K562 (cell line): ENCODE data around the gene INPP5D. TPM values are rescaled to one million over a fixed set of nuclear protein-coding genes. Genes with fewer than 3 reads are reported as not detected.

Experiments used
- ATF1 ChIP-seq, 2 experiments: fragments of 450-650 bp in 1 of 2; IDR thresholded peaks; 2 replicates each; pipeline ENCODE4 v1.6.1; 2016; ENCODE audit warnings: missing compliant biosample characterization in 1 of 2, missing genetic modification characterization in 1 of 2
- C11orf30 ChIP-seq: fragments of 450-650 bp; IDR thresholded peaks from 2 replicates; pipeline ENCODE4 v1.6.1; 2016; ENCODE audit warnings: low read depth, mild to moderate bottlenecking
- CBFA2T3 ChIP-seq: fragments of 450-650 bp; IDR thresholded peaks from 2 replicates; pipeline ENCODE4 v1.6.1; 2017
- CBX2 ChIP-seq: fragments of 200-600 bp; sonication (generic); IDR thresholded peaks from one replicate; pipeline ENCODE4 v1.6.1; 2012; ENCODE audit warnings: mild to moderate bottlenecking, low read length, inconsistent platforms; ENCODE audit not compliant: insufficient read depth, poor library complexity, severe bottlenecking
- FOXK2 ChIP-seq, 2 experiments: fragments of 450-650 bp; IDR thresholded peaks in 1 of 2; conservative IDR thresholded peaks in 1 of 2; 2 replicates each; pipeline ENCODE4 v1.6.1; 2016; ENCODE audit warnings: low read depth in 2 of 2, mild to moderate bottlenecking in 1 of 2
- HNRNPH1 ChIP-seq: fragments of 200-400 bp; formaldehyde crosslinking; optimal IDR thresholded peaks from 2 replicates; pipeline ENCODE3; 2017; ENCODE audit warnings: low read depth, mild to moderate bottlenecking, low read length, moderate library complexity
- HNRNPUL1 ChIP-seq: fragments of 200-400 bp; formaldehyde crosslinking; IDR thresholded peaks from 2 replicates; pipeline ENCODE4 v1.6.1; 2017; ENCODE audit warnings: low read length
- NFE2L1 ChIP-seq: fragments of 450-650 bp; IDR thresholded peaks from 2 replicates; pipeline ENCODE4 v1.6.1; 2016; ENCODE audit warnings: missing genetic modification characterization, low read depth, mild to moderate bottlenecking, missing compliant biosample characterization, moderate library complexity, borderline replicate concordance
- POLR2A ChIP-seq: fragments of 450-650 bp; conservative IDR thresholded peaks from 2 replicates; pipeline ENCODE4 v1.6.1; 2016
- RBM25 ChIP-seq: fragments of 200-400 bp; formaldehyde crosslinking; IDR thresholded peaks from 2 replicates; pipeline ENCODE4 v1.6.1; 2018; ENCODE audit warnings: low read length, low read depth, moderate library complexity; ENCODE audit not compliant: severe bottlenecking
- ZNF764 ChIP-seq: fragments of 250-450 bp; sonication (Bioruptor Pico); IDR thresholded peaks from 2 replicates; pipeline ENCODE4 v1.4.0; 2020; ENCODE audit warnings: low read depth, mild to moderate bottlenecking, moderate library complexity
- polyA plus RNA-seq, 8 experiments: library from polyadenylated mRNA; depleted of rRNA in 4 of 8; stranded (reverse) in 5 of 8; unstranded in 3 of 8; fragments of >200 nt; fragmentation: Nextera tagmentation in 2 of 8; fragmentation: Illumina TruSeq in 1 of 8; extraction: Ambion mirVana in 2 of 8; extraction: Trizol in 1 of 8; gene quantifications; 2 replicates each; pipeline versions ENCODE4 v1.2.1 to v1.2.3, GENCODE V29; 2011 to 2014; ENCODE audit warnings: inconsistent platforms in 1 of 8, missing spikeins in 1 of 8
- total RNA-seq, 7 experiments: library from RNA; depleted of rRNA in 6 of 7; stranded (reverse); fragments of >200 nt in 6 of 7; fragmentation: Illumina TruSeq in 2 of 7; extraction: Trizol in 2 of 7; gene quantifications; 2 replicates each; pipeline versions ENCODE4 v1.2.1 to v1.2.3, GENCODE V29; 2011 to 2021; ENCODE audit warnings: low replicate concordance in 1 of 7
- TF ChIP-seq, protein P1 (sequence below): fragments of 250-450 bp; sonication (Bioruptor Pico); IDR thresholded peaks from 2 replicates; pipeline ENCODE4 v1.9.0; 2021; ENCODE audit warnings: mild to moderate bottlenecking, inconsistent platforms
- TF ChIP-seq, protein P2 (sequence below): fragments of 250-450 bp; sonication (Bioruptor Pico); IDR thresholded peaks from 2 replicates; pipeline ENCODE4 v1.5.0; 2020; ENCODE audit warnings: mild to moderate bottlenecking, borderline replicate concordance
- TF ChIP-seq, protein P3 (sequence below): fragments of 250-450 bp; sonication (Bioruptor Pico); IDR thresholded peaks from 2 replicates; pipeline ENCODE4 v1.5.0; 2021
- TF ChIP-seq, protein P4 (sequence below): fragments of 450-650 bp; IDR thresholded peaks from one replicate; pipeline ENCODE4 v1.6.1; 2018; ENCODE audit warnings: mild to moderate bottlenecking, moderate library complexity; ENCODE audit not compliant: partially characterized antibody

INPP5D gene
- total and polyA plus RNA-seq, 9 of the 15 experiments (the other 6 are each of a cell fraction or from before 2014, with no cell fraction given), result 0.55 to 6.2 (median 2.2) TPM

DNA sequence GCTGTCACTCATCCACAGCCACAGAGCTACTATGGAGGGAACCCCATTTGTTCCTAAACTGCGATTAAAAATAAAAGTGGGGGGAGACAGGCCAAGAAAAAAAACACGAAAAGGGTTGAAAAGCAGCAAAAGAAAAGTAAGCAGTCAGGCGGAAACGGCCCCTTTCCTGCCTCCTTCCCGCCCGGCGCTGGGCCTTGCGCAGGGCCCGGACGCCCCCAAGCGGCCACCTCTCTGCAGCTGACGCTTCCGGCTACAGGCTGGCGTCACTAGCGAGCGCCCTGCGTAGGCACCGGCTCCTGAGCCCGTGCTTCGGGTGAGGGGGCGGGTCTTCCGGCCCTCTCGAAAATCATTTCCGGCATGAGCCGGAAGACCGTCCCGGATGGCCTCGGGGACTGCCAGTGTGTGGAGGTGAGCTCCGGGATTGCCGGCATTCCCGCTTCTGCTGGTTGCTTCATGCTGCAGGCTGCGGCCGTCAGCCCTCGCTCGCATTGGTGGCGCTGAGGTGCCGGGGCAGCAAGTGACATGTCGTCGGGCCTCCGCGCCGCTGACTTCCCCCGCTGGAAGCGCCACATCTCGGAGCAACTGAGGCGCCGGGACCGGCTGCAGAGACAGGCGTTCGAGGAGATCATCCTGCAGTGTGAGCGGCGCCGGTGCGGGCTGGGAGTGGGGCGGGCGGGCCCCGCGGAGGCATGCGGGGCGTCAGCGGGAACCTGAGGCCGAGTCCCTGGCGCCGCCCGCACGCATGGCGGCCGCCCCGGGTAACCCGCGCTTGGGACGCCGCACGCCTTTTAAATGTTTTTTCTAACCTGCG, 191.4 kb downstream of the INPP5D start, which contains the start of gene ATG16L1 (continued):
- TF ChIP-seq HNRNPH1 (no peak), ZNF764 (CRISPR knock-in tag) (no peak), FOXK2 (conservative IDR thresholded peaks at IDR 0.05 in 1 of 2, IDR thresholded peaks at IDR 0.05 in 1 of 2; ENCODE audit: low read depth in 2 of 2) (peak; percentile 91 to 93), NFE2L1 (no peak), C11orf30 (peak; percentile 92), CBFA2T3 (no peak), HNRNPUL1 (no peak), RBM25 (no peak), CBX2 (no peak), ATF1 (CRISPR knock-in tag; IDR thresholded peaks at IDR 0.05) (peak; percentile 87), ATF1 (tag; IDR thresholded peaks at IDR 0.05) (peak; percentile 97), POLR2A (peak; percentile 85)
- TF ChIP-seq, protein P1, sequence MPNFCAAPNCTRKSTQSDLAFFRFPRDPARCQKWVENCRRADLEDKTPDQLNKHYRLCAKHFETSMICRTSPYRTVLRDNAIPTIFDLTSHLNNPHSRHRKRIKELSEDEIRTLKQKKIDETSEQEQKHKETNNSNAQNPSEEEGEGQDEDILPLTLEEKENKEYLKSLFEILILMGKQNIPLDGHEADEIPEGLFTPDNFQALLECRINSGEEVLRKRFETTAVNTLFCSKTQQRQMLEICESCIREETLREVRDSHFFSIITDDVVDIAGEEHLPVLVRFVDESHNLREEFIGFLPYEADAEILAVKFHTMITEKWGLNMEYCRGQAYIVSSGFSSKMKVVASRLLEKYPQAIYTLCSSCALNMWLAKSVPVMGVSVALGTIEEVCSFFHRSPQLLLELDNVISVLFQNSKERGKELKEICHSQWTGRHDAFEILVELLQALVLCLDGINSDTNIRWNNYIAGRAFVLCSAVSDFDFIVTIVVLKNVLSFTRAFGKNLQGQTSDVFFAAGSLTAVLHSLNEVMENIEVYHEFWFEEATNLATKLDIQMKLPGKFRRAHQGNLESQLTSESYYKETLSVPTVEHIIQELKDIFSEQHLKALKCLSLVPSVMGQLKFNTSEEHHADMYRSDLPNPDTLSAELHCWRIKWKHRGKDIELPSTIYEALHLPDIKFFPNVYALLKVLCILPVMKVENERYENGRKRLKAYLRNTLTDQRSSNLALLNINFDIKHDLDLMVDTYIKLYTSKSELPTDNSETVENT (CRISPR knock-in tag), result no peak
- TF ChIP-seq, protein P2, sequence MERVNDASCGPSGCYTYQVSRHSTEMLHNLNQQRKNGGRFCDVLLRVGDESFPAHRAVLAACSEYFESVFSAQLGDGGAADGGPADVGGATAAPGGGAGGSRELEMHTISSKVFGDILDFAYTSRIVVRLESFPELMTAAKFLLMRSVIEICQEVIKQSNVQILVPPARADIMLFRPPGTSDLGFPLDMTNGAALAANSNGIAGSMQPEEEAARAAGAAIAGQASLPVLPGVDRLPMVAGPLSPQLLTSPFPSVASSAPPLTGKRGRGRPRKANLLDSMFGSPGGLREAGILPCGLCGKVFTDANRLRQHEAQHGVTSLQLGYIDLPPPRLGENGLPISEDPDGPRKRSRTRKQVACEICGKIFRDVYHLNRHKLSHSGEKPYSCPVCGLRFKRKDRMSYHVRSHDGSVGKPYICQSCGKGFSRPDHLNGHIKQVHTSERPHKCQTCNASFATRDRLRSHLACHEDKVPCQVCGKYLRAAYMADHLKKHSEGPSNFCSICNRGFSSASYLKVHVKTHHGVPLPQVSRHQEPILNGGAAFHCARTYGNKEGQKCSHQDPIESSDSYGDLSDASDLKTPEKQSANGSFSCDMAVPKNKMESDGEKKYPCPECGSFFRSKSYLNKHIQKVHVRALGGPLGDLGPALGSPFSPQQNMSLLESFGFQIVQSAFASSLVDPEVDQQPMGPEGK, result no peak
- TF ChIP-seq, protein P3, sequence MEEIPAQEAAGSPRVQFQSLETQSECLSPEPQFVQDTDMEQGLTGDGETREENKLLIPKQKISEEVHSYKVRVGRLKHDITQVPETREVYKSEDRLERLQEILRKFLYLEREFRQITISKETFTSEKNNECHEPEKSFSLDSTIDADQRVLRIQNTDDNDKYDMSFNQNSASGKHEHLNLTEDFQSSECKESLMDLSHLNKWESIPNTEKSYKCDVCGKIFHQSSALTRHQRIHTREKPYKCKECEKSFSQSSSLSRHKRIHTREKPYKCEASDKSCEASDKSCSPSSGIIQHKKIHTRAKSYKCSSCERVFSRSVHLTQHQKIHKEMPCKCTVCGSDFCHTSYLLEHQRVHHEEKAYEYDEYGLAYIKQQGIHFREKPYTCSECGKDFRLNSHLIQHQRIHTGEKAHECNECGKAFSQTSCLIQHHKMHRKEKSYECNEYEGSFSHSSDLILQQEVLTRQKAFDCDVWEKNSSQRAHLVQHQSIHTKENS (CRISPR knock-in tag), result no peak
- TF ChIP-seq, protein P4, sequence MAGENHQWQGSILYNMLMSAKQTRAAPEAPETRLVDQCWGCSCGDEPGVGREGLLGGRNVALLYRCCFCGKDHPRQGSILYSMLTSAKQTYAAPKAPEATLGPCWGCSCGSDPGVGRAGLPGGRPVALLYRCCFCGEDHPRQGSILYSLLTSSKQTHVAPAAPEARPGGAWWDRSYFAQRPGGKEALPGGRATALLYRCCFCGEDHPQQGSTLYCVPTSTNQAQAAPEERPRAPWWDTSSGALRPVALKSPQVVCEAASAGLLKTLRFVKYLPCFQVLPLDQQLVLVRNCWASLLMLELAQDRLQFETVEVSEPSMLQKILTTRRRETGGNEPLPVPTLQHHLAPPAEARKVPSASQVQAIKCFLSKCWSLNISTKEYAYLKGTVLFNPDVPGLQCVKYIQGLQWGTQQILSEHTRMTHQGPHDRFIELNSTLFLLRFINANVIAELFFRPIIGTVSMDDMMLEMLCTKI, result no peak
